ENCODE data around the gene MAPK4. TPM values are rescaled to one million over a fixed set of nuclear protein-coding genes. Genes with fewer than 3 reads are reported as not detected.

MAPK4 gene
- total RNA-seq, 4 donors from 2014 or later, result 0.13 to 3.1 (median 0.61) TPM

DNA sequence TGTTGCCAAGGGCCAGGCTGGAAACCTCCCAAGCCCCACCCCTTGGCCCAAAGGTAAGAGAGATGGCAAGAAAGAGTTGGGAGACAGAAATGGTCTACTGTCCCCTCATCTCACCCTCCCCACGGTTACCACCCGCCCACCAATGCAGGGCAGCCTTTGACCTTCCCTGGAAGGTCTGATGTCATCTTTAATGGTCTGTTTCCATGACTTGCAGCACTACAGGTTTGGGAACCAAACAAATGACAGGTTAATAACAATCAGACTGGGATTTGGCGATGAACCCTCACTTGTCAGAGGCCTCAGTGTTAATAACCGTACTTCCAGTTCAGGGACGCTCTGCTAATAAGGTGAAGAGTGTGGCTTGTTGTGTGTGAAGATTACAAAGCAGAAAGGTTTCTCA, 189.5 kb downstream of the MAPK4 start:
- Histone ChIP-seq H3K4me3 (no peak overlapping the region), H3K9me3 (no peaks in the 10 kb centered on the region), H3K27me3 (peaks cover 0 to 29% (median 0%) of the 10 kb centered on the region in 4 donors), H3K27ac (no peak overlapping the region), H3K36me3 (no peaks in the 10 kb centered on the region), H3K4me1 (no peaks in the 10 kb centered on the region)
- 79 to 86% methylated on average over 4 to 5 of the region's 5 CpGs for WGBS, 2 donors
- intact Hi-C loops (cut with DNase I), result no loop called here
- DNase-seq, result no peak
- TF ChIP-seq POLR2A (IDR thresholded peaks at IDR 0.05), result no peak
- TF ChIP-seq, protein P1, sequence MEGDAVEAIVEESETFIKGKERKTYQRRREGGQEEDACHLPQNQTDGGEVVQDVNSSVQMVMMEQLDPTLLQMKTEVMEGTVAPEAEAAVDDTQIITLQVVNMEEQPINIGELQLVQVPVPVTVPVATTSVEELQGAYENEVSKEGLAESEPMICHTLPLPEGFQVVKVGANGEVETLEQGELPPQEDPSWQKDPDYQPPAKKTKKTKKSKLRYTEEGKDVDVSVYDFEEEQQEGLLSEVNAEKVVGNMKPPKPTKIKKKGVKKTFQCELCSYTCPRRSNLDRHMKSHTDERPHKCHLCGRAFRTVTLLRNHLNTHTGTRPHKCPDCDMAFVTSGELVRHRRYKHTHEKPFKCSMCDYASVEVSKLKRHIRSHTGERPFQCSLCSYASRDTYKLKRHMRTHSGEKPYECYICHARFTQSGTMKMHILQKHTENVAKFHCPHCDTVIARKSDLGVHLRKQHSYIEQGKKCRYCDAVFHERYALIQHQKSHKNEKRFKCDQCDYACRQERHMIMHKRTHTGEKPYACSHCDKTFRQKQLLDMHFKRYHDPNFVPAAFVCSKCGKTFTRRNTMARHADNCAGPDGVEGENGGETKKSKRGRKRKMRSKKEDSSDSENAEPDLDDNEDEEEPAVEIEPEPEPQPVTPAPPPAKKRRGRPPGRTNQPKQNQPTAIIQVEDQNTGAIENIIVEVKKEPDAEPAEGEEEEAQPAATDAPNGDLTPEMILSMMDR (IDR thresholded peaks at IDR 0.05), result no peak

DNA sequence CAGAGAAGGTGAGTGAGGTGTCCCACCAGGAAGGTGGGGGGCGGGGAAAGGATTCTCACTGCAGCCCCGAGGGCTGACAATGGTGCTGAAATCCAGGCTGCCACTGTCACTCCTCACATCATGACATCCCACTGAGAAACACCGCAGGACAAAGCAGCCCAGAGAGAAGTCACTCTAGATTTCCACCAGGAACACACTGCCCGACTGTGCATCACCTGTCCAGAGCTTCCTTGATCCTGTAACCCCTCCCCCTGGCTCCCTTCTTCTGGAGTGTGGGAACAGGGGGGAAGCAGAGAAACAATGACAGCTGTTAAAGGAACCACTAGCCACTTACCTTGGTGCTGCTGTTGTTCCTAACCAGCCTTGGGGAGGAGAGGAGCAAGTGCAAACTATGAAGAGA, 190.1 kb downstream of the MAPK4 start:
- no peaks in the 10 kb centered on the region for H3K9me3 ChIP-seq
- no peaks in the 10 kb centered on the region for H3K36me3 ChIP-seq
- H3K27me3 ChIP-seq, result peaks cover 0 to 33% (median 0%) of the 10 kb centered on the region in 4 donors
- TF ChIP-seq, protein P1 (IDR thresholded peaks at IDR 0.05), result no peak
- no peak for TF ChIP-seq POLR2A (IDR thresholded peaks at IDR 0.05)
- H3K27ac ChIP-seq, result no peak overlapping the region
- H3K4me1 ChIP-seq, result no peaks in the 10 kb centered on the region
- intact Hi-C loops (cut with DNase I), result no loop called here
- DNase-seq, result no peak
- WGBS, 2 donors, result 32 to 36% methylated on average over 3 to 4 of the region's 4 CpGs
- no peak overlapping the region for H3K4me3 ChIP-seq

DNA sequence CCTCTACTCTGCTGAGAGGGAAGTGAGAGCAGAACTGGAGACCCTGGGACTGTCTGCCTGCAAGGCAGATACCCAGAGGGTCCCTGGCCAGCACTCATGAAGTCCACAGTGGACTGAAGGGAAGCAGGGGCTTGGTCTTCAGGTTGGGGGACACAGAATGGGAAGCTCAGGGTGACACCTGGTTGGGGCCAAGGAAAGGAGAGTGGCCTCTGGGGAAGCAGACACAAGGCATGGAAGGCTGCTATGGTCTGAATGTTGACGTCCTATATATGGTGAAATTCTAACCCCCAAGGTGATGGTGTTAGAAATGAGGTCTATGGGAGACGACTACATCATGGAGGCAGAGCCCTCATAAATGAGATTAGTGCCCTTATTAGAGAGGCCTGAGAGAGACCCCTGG, 190.7 kb downstream of the MAPK4 start:
- H3K4me3 ChIP-seq, result no peak overlapping the region
- WGBS, 2 donors, result 74% methylated on average over 2 of the region's 2 CpGs; no CpG with 5 or more reads in 1 of the 2 donors
- intact Hi-C loops (cut with DNase I), result no loop called here
- no peaks in the 10 kb centered on the region for H3K36me3 ChIP-seq
- no peak for DNase-seq
- TF ChIP-seq, protein P1 (IDR thresholded peaks at IDR 0.05), result no peak
- TF ChIP-seq POLR2A (IDR thresholded peaks at IDR 0.05), result no peak
- no peak overlapping the region for H3K27ac ChIP-seq
- no peaks in the 10 kb centered on the region for H3K4me1 ChIP-seq
- peaks cover 0 to 35% (median 0%) of the 10 kb centered on the region in 4 donors for H3K27me3 ChIP-seq
- H3K9me3 ChIP-seq, result no peaks in the 10 kb centered on the region

DNA sequence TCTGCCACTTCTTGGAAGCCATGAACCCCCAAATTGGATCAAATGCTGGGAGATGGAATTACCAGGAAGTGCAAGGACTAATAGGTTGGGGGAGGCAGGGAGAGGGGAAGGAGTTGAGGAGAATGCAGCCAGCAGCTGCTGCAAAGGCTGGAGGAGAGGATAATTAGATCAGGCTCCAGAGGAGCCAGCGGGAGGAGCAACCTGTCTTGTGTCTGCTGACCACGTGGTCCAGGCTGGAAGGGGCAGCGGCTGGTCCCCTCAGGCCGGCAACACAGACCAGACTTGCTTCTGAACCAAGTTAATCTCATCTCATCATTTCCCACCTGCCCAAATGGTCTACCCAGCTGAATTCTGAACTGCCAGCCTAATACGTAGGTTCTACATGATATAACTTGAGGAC, 191.6 kb downstream of the MAPK4 start:
- no peak overlapping the region for H3K4me3 ChIP-seq
- no peak for DNase-seq
- intact Hi-C loops (cut with DNase I), result no loop called here
- no peak for TF ChIP-seq POLR2A (IDR thresholded peaks at IDR 0.05)
- TF ChIP-seq, protein P1 (IDR thresholded peaks at IDR 0.05), result no peak
- no peak overlapping the region for H3K27ac ChIP-seq
- 37 to 46% methylated on average over 5 of the region's 5 CpGs for WGBS, 2 donors
- H3K27me3 ChIP-seq, result peaks cover 0 to 35% (median 0%) of the 10 kb centered on the region in 4 donors
- no peaks in the 10 kb centered on the region for H3K9me3 ChIP-seq
- H3K36me3 ChIP-seq, result no peaks in the 10 kb centered on the region
- H3K4me1 ChIP-seq, result no peaks in the 10 kb centered on the region

DNA sequence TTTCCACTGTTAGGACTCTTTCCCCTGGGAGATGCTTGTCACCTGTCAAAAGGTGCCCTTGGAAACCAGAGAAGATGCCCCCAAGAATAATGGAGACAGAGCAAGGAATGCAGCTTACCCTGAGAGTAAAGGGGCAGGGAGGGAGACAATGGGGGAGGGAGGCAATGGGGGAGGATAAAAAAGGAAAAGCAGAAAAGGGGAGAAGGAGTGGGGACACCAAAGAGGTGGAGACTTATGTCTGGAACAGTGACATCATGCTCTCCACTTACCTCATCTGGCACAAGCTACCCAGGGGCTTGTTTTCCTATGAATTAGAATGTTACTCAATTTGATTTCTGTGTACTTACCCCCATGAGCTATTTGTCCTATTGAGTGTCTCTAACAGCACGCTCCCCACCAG, 192.1 kb downstream of the MAPK4 start:
- TF ChIP-seq POLR2A (IDR thresholded peaks at IDR 0.05), result no peak
- TF ChIP-seq, protein P1 (IDR thresholded peaks at IDR 0.05), result no peak
- WGBS, 2 donors, result 42 to 67% methylated on average over 1 of the region's 1 CpG
- Histone ChIP-seq H3K36me3 (no peaks in the 10 kb centered on the region), H3K27ac (no peak overlapping the region), H3K4me3 (no peak overlapping the region), H3K9me3 (no peaks in the 10 kb centered on the region), H3K27me3 (peaks cover 0 to 35% (median 0%) of the 10 kb centered on the region in 4 donors), H3K4me1 (no peaks in the 10 kb centered on the region)
- DNase-seq, result no peak
- intact Hi-C loops (cut with DNase I), result no loop called here

All from esophagus squamous epithelium (tissue), 5 donors.